ENCODE measurements around the gene LSM14B.

- TF ChIP-seq, protein P1, sequence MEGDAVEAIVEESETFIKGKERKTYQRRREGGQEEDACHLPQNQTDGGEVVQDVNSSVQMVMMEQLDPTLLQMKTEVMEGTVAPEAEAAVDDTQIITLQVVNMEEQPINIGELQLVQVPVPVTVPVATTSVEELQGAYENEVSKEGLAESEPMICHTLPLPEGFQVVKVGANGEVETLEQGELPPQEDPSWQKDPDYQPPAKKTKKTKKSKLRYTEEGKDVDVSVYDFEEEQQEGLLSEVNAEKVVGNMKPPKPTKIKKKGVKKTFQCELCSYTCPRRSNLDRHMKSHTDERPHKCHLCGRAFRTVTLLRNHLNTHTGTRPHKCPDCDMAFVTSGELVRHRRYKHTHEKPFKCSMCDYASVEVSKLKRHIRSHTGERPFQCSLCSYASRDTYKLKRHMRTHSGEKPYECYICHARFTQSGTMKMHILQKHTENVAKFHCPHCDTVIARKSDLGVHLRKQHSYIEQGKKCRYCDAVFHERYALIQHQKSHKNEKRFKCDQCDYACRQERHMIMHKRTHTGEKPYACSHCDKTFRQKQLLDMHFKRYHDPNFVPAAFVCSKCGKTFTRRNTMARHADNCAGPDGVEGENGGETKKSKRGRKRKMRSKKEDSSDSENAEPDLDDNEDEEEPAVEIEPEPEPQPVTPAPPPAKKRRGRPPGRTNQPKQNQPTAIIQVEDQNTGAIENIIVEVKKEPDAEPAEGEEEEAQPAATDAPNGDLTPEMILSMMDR (IDR thresholded peaks at IDR 0.05): no peak
- TF ChIP-seq POLR2AphosphoS5 (IDR thresholded peaks at IDR 0.05): no peak
Observed at GRCh38 chr20:62174021-62174804, 51.9 kb downstream of the LSM14B start.

All from suprapubic skin (tissue), 3 donors.